Thymus (tissue), 11 donors: ENCODE data around the gene SLC12A3. TPM values are rescaled to one million over a fixed set of nuclear protein-coding genes. Genes with fewer than 3 reads are reported as not detected.

Source experiments
- DNase-seq, 9 donors: peaks; one replicate each; pipeline ENCODE4 v3.0.0-alpha.2; 2013; ENCODE audit warnings: low spot score in 9 of 9, low read depth in 6 of 9, missing footprints in 1 of 9
- H3K27ac ChIP-seq, 2 donors: one replicate each; pipeline ENCODE4 v1.5.1; 2013; ENCODE audit warnings: control low read depth in 1 of 2, low read depth in 1 of 2, low read length in 1 of 2, mild to moderate bottlenecking in 1 of 2, moderate library complexity in 1 of 2
- H3K27me3 ChIP-seq, 2 donors: one replicate each; pipeline ENCODE4 v1.5.1; 2013; ENCODE audit warnings: low read length in 1 of 2; ENCODE audit not compliant: control insufficient read depth in 2 of 2, insufficient read depth in 1 of 2
- H3K36me3 ChIP-seq, 2 donors: one replicate each; pipeline ENCODE4 v1.5.1; 2013; ENCODE audit warnings: low read length in 1 of 2, mild to moderate bottlenecking in 1 of 2, moderate library complexity in 1 of 2; ENCODE audit not compliant: control insufficient read depth in 2 of 2, insufficient read depth in 2 of 2
- H3K4me1 ChIP-seq, 2 donors: one replicate each; pipeline ENCODE4 v1.5.1; 2013; ENCODE audit warnings: low read length in 2 of 2; ENCODE audit not compliant: control insufficient read depth in 2 of 2, insufficient read depth in 2 of 2
- H3K4me3 ChIP-seq, 2 donors: one replicate each; pipeline ENCODE4 v1.5.1; 2013; ENCODE audit warnings: low read length in 2 of 2, control low read depth in 1 of 2, mild to moderate bottlenecking in 1 of 2
- H3K9me3 ChIP-seq, 2 donors: one replicate each; pipeline ENCODE4 v1.5.1; 2013; ENCODE audit warnings: low read length in 1 of 2, mild to moderate bottlenecking in 1 of 2; ENCODE audit not compliant: control insufficient read depth in 2 of 2, insufficient read depth in 1 of 2
- WGBS: extraction: QIAGEN DNeasy Blood & Tissue Kit; methylation state at CpG from one replicate; pipeline ENCODE4 v1.1.7; 2013; 5-methylcytosine and 5-hydroxymethylcytosine counted together
- polyA plus RNA-seq: library from polyadenylated mRNA; stranded (reverse); fragments of 200-250 nt; gene quantifications from one replicate; pipeline ENCODE4 v1.2.3, GENCODE V29; 2013
- total RNA-seq: library from RNA; stranded (reverse); fragments of 120-200 nt; gene quantifications from one replicate; pipeline ENCODE4 v1.2.4, GENCODE V29; 2013
- donor health status: healthy.

The SLC12A3 gene
- total and polyA plus RNA-seq, 2 donors: 0.34 to 0.52 TPM

GRCh38 chr16:56947604-56947995 lies 82.6 kb downstream of the SLC12A3 start:
- Histone ChIP-seq H3K9me3 (no peaks in the 10 kb centered on the region), H3K4me1 (peaks cover 0 to 11% of the 10 kb centered on the region in 2 donors), H3K27ac (peak overlapping the region in 1 of 2 donors; percentile 11), H3K36me3 (peaks cover 27 to 34% of the 10 kb centered on the region in 2 donors), H3K27me3 (no peaks in the 10 kb centered on the region), H3K4me3 (no peak overlapping the region)
- DNase-seq: no peak
- WGBS: 94% methylated on average over 2 of the region's 2 CpGs

- Histone ChIP-seq H3K27me3 (no peaks in the 10 kb centered on the region), H3K27ac (no peak overlapping the region), H3K4me1 (peaks cover 0 to 11% of the 10 kb centered on the region in 2 donors), H3K9me3 (no peaks in the 10 kb centered on the region), H3K36me3 (peaks cover 20 to 28% of the 10 kb centered on the region in 2 donors), H3K4me3 (no peak overlapping the region)
- no peak for DNase-seq
- over 99% methylated on average over 6 of the region's 6 CpGs for WGBS
These were observed 83.2 kb downstream of the SLC12A3 start for GRCh38 chr16:56948234-56948633.

- DNase-seq: no peak
- peaks cover 9 to 10% of the 10 kb centered on the region in 2 donors for H3K36me3 ChIP-seq
- no peak overlapping the region for H3K27ac ChIP-seq
- no peaks in the 10 kb centered on the region for H3K9me3 ChIP-seq
- over 99% methylated on average over 4 of the region's 4 CpGs for WGBS
- peaks cover 0 to 11% of the 10 kb centered on the region in 2 donors for H3K4me1 ChIP-seq
- H3K4me3 ChIP-seq: no peak overlapping the region
- H3K27me3 ChIP-seq: no peaks in the 10 kb centered on the region
These were observed 85.0 kb downstream of the SLC12A3 start for GRCh38 chr16:56950051-56950450.

GRCh38 chr16:56950455-56950854 lies 85.4 kb downstream of the SLC12A3 start:
- no peak for DNase-seq
- Histone ChIP-seq H3K36me3 (peaks cover 5 to 6% of the 10 kb centered on the region in 2 donors), H3K4me3 (no peak overlapping the region), H3K27me3 (no peaks in the 10 kb centered on the region), H3K9me3 (no peaks in the 10 kb centered on the region), H3K4me1 (peaks cover 0 to 11% of the 10 kb centered on the region in 2 donors), H3K27ac (no peak overlapping the region)
- WGBS: 95% methylated on average over 7 of the region's 7 CpGs

- WGBS: 74% methylated on average over 15 of the region's 15 CpGs
- Histone ChIP-seq H3K36me3 (peaks cover under 1 to 5% of the 10 kb centered on the region in 2 donors), H3K9me3 (no peaks in the 10 kb centered on the region), H3K27ac (no peak overlapping the region), H3K4me1 (peaks cover 0 to 11% of the 10 kb centered on the region in 2 donors), H3K27me3 (no peaks in the 10 kb centered on the region), H3K4me3 (no peak overlapping the region)
- peak in 5 of 9 donors; percentile 29 to 67 (median 58) for DNase-seq
These were observed 86.1 kb downstream of the SLC12A3 start for GRCh38 chr16:56950881-56951771.

GRCh38 chr16:56953006-56953405 lies 88.0 kb downstream of the SLC12A3 start:
- Histone ChIP-seq H3K27ac (no peak overlapping the region), H3K4me1 (peaks cover 0 to 11% of the 10 kb centered on the region in 2 donors), H3K27me3 (no peaks in the 10 kb centered on the region), H3K4me3 (no peak overlapping the region), H3K36me3 (no peaks in the 10 kb centered on the region), H3K9me3 (no peaks in the 10 kb centered on the region)
- no peak for DNase-seq
- WGBS: 98% methylated on average over 6 of the region's 6 CpGs

- Histone ChIP-seq H3K9me3 (no peaks in the 10 kb centered on the region), H3K27ac (no peak overlapping the region), H3K4me3 (no peak overlapping the region), H3K36me3 (no peaks in the 10 kb centered on the region), H3K27me3 (no peaks in the 10 kb centered on the region), H3K4me1 (peaks cover 0 to 11% of the 10 kb centered on the region in 2 donors)
- DNase-seq: no peak
- 96% methylated on average over 4 of the region's 4 CpGs for WGBS
These were observed 91.1 kb downstream of the SLC12A3 start for GRCh38 chr16:56956076-56956475.

- Histone ChIP-seq H3K27ac (no peak overlapping the region), H3K4me3 (no peak overlapping the region), H3K4me1 (peaks cover 0 to 5% of the 10 kb centered on the region in 2 donors), H3K27me3 (no peaks in the 10 kb centered on the region), H3K36me3 (no peaks in the 10 kb centered on the region), H3K9me3 (no peaks in the 10 kb centered on the region)
- no peak for DNase-seq
- 66% methylated on average over 4 of the region's 4 CpGs for WGBS
These were observed 91.7 kb downstream of the SLC12A3 start for GRCh38 chr16:56956756-56957155.

- peaks cover 0 to 20% of the 10 kb centered on the region in 2 donors for H3K4me1 ChIP-seq
- H3K36me3 ChIP-seq: no peaks in the 10 kb centered on the region
- no peaks in the 10 kb centered on the region for H3K27me3 ChIP-seq
- H3K4me3 ChIP-seq: no peak overlapping the region
- H3K9me3 ChIP-seq: peaks cover 0 to 5% of the 10 kb centered on the region in 2 donors
- DNase-seq: no peak
- 91% methylated on average over 13 of the region's 13 CpGs for WGBS
- H3K27ac ChIP-seq: no peak overlapping the region
These were observed 95.8 kb downstream of the SLC12A3 start for GRCh38 chr16:56960681-56961281.
